Ectodermal cell (in vitro differentiated cells): Measurements from ENCODE around the gene SLC6A11.
A peak's percentile ranks its signal among the peaks of the same experiment; 100 is the strongest.

ENCODE experiments used
- H3K27ac ChIP-seq: 2 replicates; pipeline ENCODE4 v1.7.0; 2013; ENCODE audit warnings: mild to moderate bottlenecking, low read depth, low read length; ENCODE audit not compliant: insufficient read depth, poor library complexity, severe bottlenecking
- H3K27me3 ChIP-seq: 2 replicates; pipeline ENCODE4 v1.7.0; 2013; ENCODE audit warnings: mild to moderate bottlenecking, low read length; ENCODE audit not compliant: insufficient read depth, control insufficient read depth, poor library complexity, severe bottlenecking
- H3K36me3 ChIP-seq: one replicate; pipeline ENCODE4 v1.7.0; 2013; ENCODE audit warnings: low read length; ENCODE audit not compliant: control insufficient read depth, insufficient read depth
- H3K4me1 ChIP-seq: one replicate; pipeline ENCODE4 v1.7.0; 2013; ENCODE audit warnings: low read length; ENCODE audit not compliant: control insufficient read depth, insufficient read depth
- H3K4me3 ChIP-seq: 2 replicates; pipeline ENCODE4 v1.7.0; 2013; ENCODE audit warnings: low read depth, low read length, control low read depth; ENCODE audit not compliant: insufficient read depth
- H3K9me3 ChIP-seq: 2 replicates; pipeline ENCODE4 v1.7.0; 2013; ENCODE audit warnings: mild to moderate bottlenecking, low read length, moderate library complexity; ENCODE audit not compliant: control insufficient read depth
- WGBS, 2 experiments: methylation state at CpG; one replicate each; pipeline ENCODE4 v1.1.7; 2013; ENCODE audit warnings: missing lambda C conversion rate in 2 of 2; 5-methylcytosine and 5-hydroxymethylcytosine counted together

SLC6A11 gene

GRCh38 chr3:10815487-10815886 lies 541 bp upstream of the SLC6A11 start:
- H3K4me1 ChIP-seq = no peaks in the 10 kb centered on the region
- H3K27ac ChIP-seq = no peak overlapping the region
- H3K36me3 ChIP-seq = no peaks in the 10 kb centered on the region
- H3K27me3 ChIP-seq = peaks cover 50% of the 10 kb centered on the region
- WGBS, 2 experiments = 90% methylated on average over 10 of the region's 10 CpGs
- H3K9me3 ChIP-seq = no peaks in the 10 kb centered on the region
- H3K4me3 ChIP-seq = peak overlapping the region; percentile 45

GRCh38 chr3:10816863-10817253 lies 830 bp downstream of the SLC6A11 start:
- Histone ChIP-seq H3K27me3 (peaks cover 49% of the 10 kb centered on the region), H3K9me3 (no peaks in the 10 kb centered on the region), H3K27ac (no peak overlapping the region), H3K4me3 (no peak overlapping the region), H3K36me3 (no peaks in the 10 kb centered on the region), H3K4me1 (no peaks in the 10 kb centered on the region)
- WGBS, 2 experiments = 87 to 88% methylated on average over 10 of the region's 10 CpGs

GRCh38 chr3:10817506-10817905 lies 1.5 kb downstream of the SLC6A11 start:
- H3K27me3 ChIP-seq = peaks cover 49% of the 10 kb centered on the region

GRCh38 chr3:10822055-10822454 lies 6.0 kb downstream of the SLC6A11 start:
- WGBS, 2 experiments = 92 to 94% methylated on average over 5 of the region's 5 CpGs
- H3K36me3 ChIP-seq = no peaks in the 10 kb centered on the region
- H3K4me1 ChIP-seq = no peaks in the 10 kb centered on the region
- H3K27ac ChIP-seq = no peak overlapping the region
- H3K9me3 ChIP-seq = no peaks in the 10 kb centered on the region
- H3K4me3 ChIP-seq = no peak overlapping the region
- H3K27me3 ChIP-seq = peaks cover 18% of the 10 kb centered on the region

More at GRCh38 chr3:10817506-10817905, 1.5 kb downstream of the SLC6A11 start:
- H3K36me3 ChIP-seq = no peaks in the 10 kb centered on the region
- no peaks in the 10 kb centered on the region for H3K9me3 ChIP-seq
- H3K4me3 ChIP-seq = no peak overlapping the region
- no peaks in the 10 kb centered on the region for H3K4me1 ChIP-seq
- 78 to 82% methylated on average over 11 of the region's 11 CpGs for WGBS, 2 experiments
- H3K27ac ChIP-seq = no peak overlapping the region

- H3K4me3 ChIP-seq = no peak overlapping the region
- H3K4me1 ChIP-seq = no peaks in the 10 kb centered on the region
- 90 to 91% methylated on average over 4 to 5 of the region's 5 CpGs for WGBS, 2 experiments
- no peak overlapping the region for H3K27ac ChIP-seq
- peaks cover 9% of the 10 kb centered on the region for H3K27me3 ChIP-seq
- no peaks in the 10 kb centered on the region for H3K36me3 ChIP-seq
- no peaks in the 10 kb centered on the region for H3K9me3 ChIP-seq
Measured at GRCh38 chr3:10822708-10823515, 6.9 kb downstream of the SLC6A11 start.

GRCh38 chr3:10823516-10823818 lies 7.4 kb downstream of the SLC6A11 start:
- H3K27me3 ChIP-seq = peaks cover 3% of the 10 kb centered on the region
- WGBS, 2 experiments = 91 to 93% methylated on average over 2 of the region's 2 CpGs
- no peaks in the 10 kb centered on the region for H3K9me3 ChIP-seq
- no peaks in the 10 kb centered on the region for H3K4me1 ChIP-seq
- H3K36me3 ChIP-seq = no peaks in the 10 kb centered on the region
- no peak overlapping the region for H3K27ac ChIP-seq
- no peak overlapping the region for H3K4me3 ChIP-seq

- Histone ChIP-seq H3K27ac (no peak overlapping the region), H3K4me1 (no peaks in the 10 kb centered on the region), H3K9me3 (no peaks in the 10 kb centered on the region), H3K27me3 (no peaks in the 10 kb centered on the region), H3K36me3 (no peaks in the 10 kb centered on the region), H3K4me3 (no peak overlapping the region)
- WGBS, 2 experiments = 94 to 100% methylated on average over 1 of the region's 1 CpG
Measured at GRCh38 chr3:10824468-10824867, 8.4 kb downstream of the SLC6A11 start.

- Histone ChIP-seq H3K27ac (no peak overlapping the region), H3K36me3 (no peaks in the 10 kb centered on the region), H3K4me3 (no peak overlapping the region), H3K4me1 (no peaks in the 10 kb centered on the region), H3K9me3 (no peaks in the 10 kb centered on the region), H3K27me3 (no peaks in the 10 kb centered on the region)
- WGBS, 2 experiments = 88 to 92% methylated on average over 3 of the region's 3 CpGs
Measured at GRCh38 chr3:10833855-10834414, 17.9 kb downstream of the SLC6A11 start.

GRCh38 chr3:10834951-10835350 lies 18.9 kb downstream of the SLC6A11 start:
- H3K27me3 ChIP-seq = no peaks in the 10 kb centered on the region
- H3K4me3 ChIP-seq = no peak overlapping the region
- H3K36me3 ChIP-seq = no peaks in the 10 kb centered on the region
- H3K9me3 ChIP-seq = no peaks in the 10 kb centered on the region
- H3K4me1 ChIP-seq = no peaks in the 10 kb centered on the region
- 85 to 89% methylated on average over 10 of the region's 10 CpGs for WGBS, 2 experiments
- no peak overlapping the region for H3K27ac ChIP-seq

GRCh38 chr3:10835406-10835805 lies 19.4 kb downstream of the SLC6A11 start:
- H3K4me3 ChIP-seq = no peak overlapping the region
- H3K27me3 ChIP-seq = no peaks in the 10 kb centered on the region
- 77 to 82% methylated on average over 8 of the region's 8 CpGs for WGBS, 2 experiments
- H3K4me1 ChIP-seq = no peaks in the 10 kb centered on the region
- H3K27ac ChIP-seq = no peak overlapping the region
- H3K36me3 ChIP-seq = no peaks in the 10 kb centered on the region
- no peaks in the 10 kb centered on the region for H3K9me3 ChIP-seq
